ENCODE data around the gene HS6ST2. TPM values are rescaled to one million over a fixed set of nuclear protein-coding genes. Genes with fewer than 3 reads are reported as not detected.

HS6ST2 gene
- total RNA-seq (under 1 TPM in 1 of 5 experiments, not detected in 4; 0.15 TPM), polyA plus RNA-seq (not detected), total RNA-seq (not detected)

DNA sequence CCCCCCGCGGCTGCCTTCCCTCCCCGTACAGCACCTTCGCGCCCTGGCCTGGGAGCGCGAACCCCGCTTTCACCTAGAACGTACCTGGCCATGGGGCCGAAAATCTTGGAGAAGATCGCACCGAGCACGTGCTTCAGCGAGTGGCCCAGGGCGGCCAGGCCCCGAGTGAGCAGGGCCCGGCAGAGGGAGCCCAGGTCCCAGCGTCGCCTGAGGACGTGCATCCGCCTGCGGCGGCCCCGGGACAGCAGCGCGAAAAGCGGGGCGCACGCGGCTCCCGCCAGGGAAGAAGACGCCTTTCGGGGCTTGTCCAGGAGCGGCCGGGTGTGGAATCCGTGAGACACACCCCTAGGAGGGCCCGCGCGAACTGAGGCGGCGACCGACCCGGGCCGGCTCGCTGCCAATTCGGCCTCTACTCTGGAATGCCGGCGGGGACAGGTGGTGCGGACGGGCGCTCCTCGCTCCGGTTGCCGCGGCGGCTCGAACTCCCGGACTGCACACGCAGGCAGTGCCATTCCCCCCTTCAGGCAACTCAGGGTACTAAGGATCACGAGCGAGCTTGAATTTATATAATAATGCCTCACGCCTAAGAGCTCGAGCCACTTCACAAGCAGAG, at the start of gene HS6ST2:
TSS of gene HS6ST2 (minus strand) at position 539 of the 613 bp plus-strand sequence.
- Mint-ChIP-seq H3K27me3 (peaks cover 6 to 43% (median 23%) of the 10 kb centered on the region in 5 donors), H3K9me3 (peaks cover 0 to 1% (median 0%) of the 10 kb centered on the region in 11 donors), H3K4me3 (peak within 1 kb of the TSS; percentile 25 to 80 (median 66)), H3K27ac (no peak within 1 kb of the TSS), H3K4me1 (peaks cover 0 to 10% (median 5%) of the 10 kb centered on the region in 7 donors), H3K36me3 (no peaks in the 10 kb centered on the region)
- H3K27me3 ChIP-seq (ENCODE audit: control insufficient read depth in 2 of 2, insufficient read depth in 2 of 2, low read length in 2 of 2), result no peaks in the 10 kb centered on the region
- no peaks in the 10 kb centered on the region for H3K36me3 ChIP-seq (ENCODE audit: control insufficient read depth in 2 of 3, insufficient read depth in 3 of 3, low read length in 3 of 3)
- no peak within 1 kb of the TSS for H3K4me3 ChIP-seq (ENCODE audit: low read length)
- no peaks in the 10 kb centered on the region for H3K4me1 ChIP-seq (ENCODE audit: control insufficient read depth in 2 of 2, insufficient read depth in 2 of 2, low read length in 2 of 2)
- H3K9me3 ChIP-seq (ENCODE audit: control insufficient read depth in 2 of 3, low read length in 3 of 3), result no peaks in the 10 kb centered on the region
- H3K27ac ChIP-seq (ENCODE audit: low read depth, low read length), result no peak within 1 kb of the TSS
- ChIA-PET CTCF (no interaction called here), POLR2A (no interaction called here)
- ATAC-seq, result no peak
- peak in 1 of 9 donors; percentile 23 for DNase-seq
- intact Hi-C loops (cut with micrococcal nuclease), result loop anchor here in 1 of 2 donors (10.0 kb wide), 1 partner anchor 213 kb away; no protein-coding TSS in a partner anchor

DNA sequence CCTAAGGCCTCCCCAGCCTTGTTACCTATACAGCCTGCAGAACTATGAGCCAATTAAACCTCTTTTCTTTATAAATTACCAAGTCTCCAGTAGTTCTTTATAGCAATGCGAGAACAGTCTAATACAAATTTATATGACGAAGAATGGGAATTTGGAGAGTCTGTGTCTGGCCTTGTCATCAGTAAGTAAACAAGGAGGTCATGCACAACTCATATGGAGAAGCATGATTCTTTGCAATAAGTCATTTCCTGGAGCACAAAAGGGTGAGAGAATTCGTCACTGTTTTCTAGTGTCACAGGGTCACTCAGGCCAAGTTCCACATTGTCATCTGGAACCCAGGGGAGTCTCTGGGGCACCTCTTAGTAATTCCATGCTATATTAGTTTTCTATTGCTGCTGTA, 49.0 kb upstream of the HS6ST2 start:
- CTCF ChIA-PET, result interaction anchor here (0.6 kb wide), 1 partner anchor 223 kb away, joined by 3 read pairs; no protein-coding TSS in a partner anchor
- no peak overlapping the region for H3K27ac Mint-ChIP-seq

DNA sequence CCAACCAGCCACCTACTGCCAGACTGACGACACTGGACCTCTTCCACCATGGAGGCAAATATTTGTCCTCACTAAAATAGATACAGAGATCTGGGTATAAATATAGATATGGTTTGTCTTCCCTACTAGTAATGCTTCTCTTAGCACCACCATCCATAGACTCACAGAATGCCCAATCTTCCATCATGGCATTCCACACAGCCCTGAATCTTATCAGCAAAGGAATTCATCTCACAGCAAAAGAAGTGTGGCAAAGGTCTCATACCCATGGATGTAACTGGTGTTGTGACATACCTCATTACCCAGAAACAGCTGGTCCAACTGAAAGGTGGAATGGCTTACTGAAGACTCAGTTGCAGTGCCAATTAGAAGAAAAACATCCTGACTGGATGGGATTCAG, 47.2 kb upstream of the HS6ST2 start:
- Mint-ChIP-seq H3K4me3 (no peak overlapping the region), H3K36me3 (no peaks in the 10 kb centered on the region), H3K27ac (no peak overlapping the region), H3K4me1 (no peaks in the 10 kb centered on the region), H3K27me3 (peaks cover 0 to 8% (median 0%) of the 10 kb centered on the region in 5 donors), H3K9me3 (peaks cover 0 to 14% (median 0%) of the 10 kb centered on the region in 11 donors)
- no peaks in the 10 kb centered on the region for H3K4me1 ChIP-seq (ENCODE audit: control insufficient read depth in 2 of 2, insufficient read depth in 2 of 2, low read length in 2 of 2)
- no peak overlapping the region for H3K4me3 ChIP-seq (ENCODE audit: low read length)
- POLR2A ChIA-PET, result no interaction called here
- CTCF ChIA-PET, result no interaction called here
- no peak for ATAC-seq
- no peaks in the 10 kb centered on the region for H3K27me3 ChIP-seq (ENCODE audit: control insufficient read depth in 2 of 2, insufficient read depth in 2 of 2, low read length in 2 of 2)
- intact Hi-C loops (cut with micrococcal nuclease), result no loop called here
- no peaks in the 10 kb centered on the region for H3K36me3 ChIP-seq (ENCODE audit: control insufficient read depth in 2 of 3, insufficient read depth in 3 of 3, low read length in 3 of 3)
- no peak for DNase-seq
- no peaks in the 10 kb centered on the region for H3K9me3 ChIP-seq (ENCODE audit: control insufficient read depth in 2 of 3, low read length in 3 of 3)
- H3K27ac ChIP-seq (ENCODE audit: low read depth, low read length), result no peak overlapping the region

More for the DNA sequence above, 49.0 kb upstream of the HS6ST2 start:
- Mint-ChIP-seq H3K9me3 (peaks cover 0 to 14% (median 0%) of the 10 kb centered on the region in 11 donors), H3K36me3 (no peaks in the 10 kb centered on the region), H3K27me3 (peaks cover 0 to 8% (median 0%) of the 10 kb centered on the region in 5 donors), H3K4me3 (no peak overlapping the region), H3K4me1 (no peaks in the 10 kb centered on the region)
- Histone ChIP-seq H3K9me3 (ENCODE audit: control insufficient read depth in 2 of 3, low read length in 3 of 3) (no peaks in the 10 kb centered on the region), H3K27me3 (ENCODE audit: control insufficient read depth in 2 of 2, insufficient read depth in 2 of 2, low read length in 2 of 2) (no peaks in the 10 kb centered on the region), H3K4me1 (ENCODE audit: control insufficient read depth in 2 of 2, insufficient read depth in 2 of 2, low read length in 2 of 2) (no peaks in the 10 kb centered on the region), H3K36me3 (ENCODE audit: control insufficient read depth in 2 of 3, insufficient read depth in 3 of 3, low read length in 3 of 3) (no peaks in the 10 kb centered on the region), H3K4me3 (ENCODE audit: low read length) (no peak overlapping the region), H3K27ac (ENCODE audit: low read depth, low read length) (no peak overlapping the region)
- no peak for DNase-seq
- POLR2A ChIA-PET, result no interaction called here
- ATAC-seq, result no peak
- intact Hi-C loops (cut with micrococcal nuclease), result no loop called here

DNA sequence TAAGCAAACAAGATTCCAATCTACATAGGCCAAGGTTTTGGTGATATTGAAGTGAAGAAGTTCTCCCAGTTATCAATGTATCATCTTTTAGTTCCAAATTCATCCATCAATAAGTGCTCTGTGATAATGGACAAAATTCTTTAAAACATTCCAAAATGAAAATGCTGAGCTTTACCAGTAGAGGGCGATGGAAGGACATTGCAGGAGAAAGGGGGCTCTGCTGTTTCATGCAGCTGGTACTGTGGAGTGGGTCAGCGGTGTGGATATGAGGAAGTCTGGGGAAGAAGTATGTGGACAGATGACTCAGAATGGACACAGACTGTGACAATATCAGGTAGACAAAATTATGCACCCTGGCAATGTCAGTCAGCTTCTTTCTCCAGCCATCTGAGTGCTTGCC, 46.6 kb upstream of the HS6ST2 start:
- no peaks in the 10 kb centered on the region for H3K4me1 Mint-ChIP-seq

DNA sequence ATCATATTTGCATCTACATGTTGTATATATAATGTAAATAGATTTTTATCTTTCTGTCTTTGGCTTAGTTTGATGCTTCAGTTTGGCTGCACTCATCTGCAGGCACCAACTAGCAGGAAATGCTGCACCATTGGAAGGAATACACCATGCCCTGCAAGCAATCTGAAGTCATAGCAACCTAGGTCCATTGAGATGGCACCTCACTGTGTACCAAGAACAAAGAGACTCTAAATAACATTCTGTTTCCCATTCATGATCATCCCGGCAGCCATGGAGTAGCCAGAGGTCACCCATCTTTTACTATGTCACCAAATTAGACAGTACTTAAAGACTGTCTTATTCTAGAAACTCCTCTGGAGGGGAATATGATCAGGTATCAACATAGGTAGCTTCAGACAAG, 40.8 kb upstream of the HS6ST2 start:
- no peaks in the 10 kb centered on the region for H3K36me3 ChIP-seq (ENCODE audit: control insufficient read depth in 2 of 3, insufficient read depth in 3 of 3, low read length in 3 of 3)
- no peak for ATAC-seq
- no peak overlapping the region for H3K4me3 Mint-ChIP-seq

More for the DNA sequence above, 46.6 kb upstream of the HS6ST2 start:
- no peak overlapping the region for H3K27ac ChIP-seq (ENCODE audit: low read depth, low read length)
- ChIA-PET CTCF (interaction anchor here (0.7 kb wide), 1 partner anchor 27 kb away, joined by 3 read pairs; no protein-coding TSS in a partner anchor), POLR2A (no interaction called here)
- DNase-seq (no peak), ATAC-seq (no peak)
- no peak overlapping the region for H3K27ac Mint-ChIP-seq
- H3K9me3 Mint-ChIP-seq, result peaks cover 0 to 14% (median 0%) of the 10 kb centered on the region in 11 donors
- H3K4me3 ChIP-seq (ENCODE audit: low read length), result no peak overlapping the region
- H3K9me3 ChIP-seq (ENCODE audit: control insufficient read depth in 2 of 3, low read length in 3 of 3), result no peaks in the 10 kb centered on the region
- peaks cover 0 to 8% (median 0%) of the 10 kb centered on the region in 5 donors for H3K27me3 Mint-ChIP-seq
- no peaks in the 10 kb centered on the region for H3K27me3 ChIP-seq (ENCODE audit: control insufficient read depth in 2 of 2, insufficient read depth in 2 of 2, low read length in 2 of 2)
- no peaks in the 10 kb centered on the region for H3K36me3 ChIP-seq (ENCODE audit: control insufficient read depth in 2 of 3, insufficient read depth in 3 of 3, low read length in 3 of 3)
- no peak overlapping the region for H3K4me3 Mint-ChIP-seq
- intact Hi-C loops (cut with micrococcal nuclease), result no loop called here
- H3K4me1 ChIP-seq (ENCODE audit: control insufficient read depth in 2 of 2, insufficient read depth in 2 of 2, low read length in 2 of 2), result no peaks in the 10 kb centered on the region
- no peaks in the 10 kb centered on the region for H3K36me3 Mint-ChIP-seq

DNA sequence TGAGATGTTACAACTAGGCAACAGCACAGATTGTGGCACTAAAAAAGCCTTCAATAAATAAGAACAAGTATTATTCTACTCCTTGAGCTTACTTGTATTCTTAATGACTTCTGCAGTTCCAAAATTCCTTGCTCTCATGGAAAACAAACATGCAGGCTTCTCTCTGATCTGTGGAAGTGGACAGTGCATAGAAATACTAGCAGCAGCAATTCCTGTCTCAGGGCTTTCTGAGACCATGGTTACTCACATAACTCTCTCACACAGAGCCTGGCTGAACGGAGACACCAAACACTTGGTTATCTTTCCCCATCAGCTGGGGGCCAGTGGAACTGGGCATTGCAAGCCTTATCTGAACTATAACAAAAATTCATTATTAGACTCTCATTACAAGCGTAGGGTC, 32.4 kb upstream of the HS6ST2 start:
- H3K4me3 ChIP-seq (ENCODE audit: low read length), result no peak overlapping the region
- no peaks in the 10 kb centered on the region for H3K36me3 ChIP-seq (ENCODE audit: control insufficient read depth in 2 of 3, insufficient read depth in 3 of 3, low read length in 3 of 3)
- intact Hi-C loops (cut with micrococcal nuclease), result no loop called here
- no peak for ATAC-seq
- no peak for DNase-seq
- no peaks in the 10 kb centered on the region for H3K27me3 ChIP-seq (ENCODE audit: control insufficient read depth in 2 of 2, insufficient read depth in 2 of 2, low read length in 2 of 2)
- H3K4me1 Mint-ChIP-seq, result no peaks in the 10 kb centered on the region
- no peaks in the 10 kb centered on the region for H3K4me1 ChIP-seq (ENCODE audit: control insufficient read depth in 2 of 2, insufficient read depth in 2 of 2, low read length in 2 of 2)
- ChIA-PET POLR2A (no interaction called here), CTCF (no interaction called here)
- H3K9me3 ChIP-seq (ENCODE audit: control insufficient read depth in 2 of 3, low read length in 3 of 3), result no peaks in the 10 kb centered on the region
- H3K9me3 Mint-ChIP-seq, result no peaks in the 10 kb centered on the region
- H3K4me3 Mint-ChIP-seq, result no peak overlapping the region
- H3K27ac Mint-ChIP-seq, result no peak overlapping the region
- no peaks in the 10 kb centered on the region for H3K36me3 Mint-ChIP-seq
- H3K27me3 Mint-ChIP-seq, result peaks cover 0 to 7% (median 2%) of the 10 kb centered on the region in 5 donors
- no peak overlapping the region for H3K27ac ChIP-seq (ENCODE audit: low read depth, low read length)

More for the DNA sequence above, 40.8 kb upstream of the HS6ST2 start:
- intact Hi-C loops (cut with micrococcal nuclease), result no loop called here
- no peaks in the 10 kb centered on the region for H3K4me1 ChIP-seq (ENCODE audit: control insufficient read depth in 2 of 2, insufficient read depth in 2 of 2, low read length in 2 of 2)
- no peaks in the 10 kb centered on the region for H3K9me3 ChIP-seq (ENCODE audit: control insufficient read depth in 2 of 3, low read length in 3 of 3)
- H3K4me1 Mint-ChIP-seq, result no peaks in the 10 kb centered on the region
- no peak overlapping the region for H3K4me3 ChIP-seq (ENCODE audit: low read length)
- H3K9me3 Mint-ChIP-seq, result peaks cover 0 to 2% (median 0%) of the 10 kb centered on the region in 11 donors
- no peak for DNase-seq
- peaks cover 0 to 6% (median 3%) of the 10 kb centered on the region in 5 donors for H3K27me3 Mint-ChIP-seq
- no peak overlapping the region for H3K27ac ChIP-seq (ENCODE audit: low read depth, low read length)
- no peaks in the 10 kb centered on the region for H3K36me3 Mint-ChIP-seq
- ChIA-PET CTCF (no interaction called here), POLR2A (no interaction called here)
- no peaks in the 10 kb centered on the region for H3K27me3 ChIP-seq (ENCODE audit: control insufficient read depth in 2 of 2, insufficient read depth in 2 of 2, low read length in 2 of 2)
- no peak overlapping the region for H3K27ac Mint-ChIP-seq

DNA sequence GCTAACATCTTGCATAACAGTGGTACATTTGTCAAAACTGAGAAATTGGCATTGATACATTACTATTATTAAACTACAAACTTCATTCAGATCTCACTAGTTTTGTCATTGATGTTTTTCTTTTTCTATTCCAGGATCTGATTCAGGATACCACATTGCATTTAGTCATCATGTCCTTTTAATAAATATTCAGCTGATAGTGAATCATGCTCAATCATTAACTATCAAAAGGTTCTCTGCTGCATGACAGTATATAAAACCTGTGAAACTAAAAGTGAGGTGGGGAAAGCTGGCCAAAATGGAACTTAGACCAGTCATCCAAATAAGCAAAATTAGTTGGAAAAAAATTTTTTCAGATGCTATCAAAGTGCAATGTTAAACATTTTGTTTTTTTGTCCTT, 28.1 kb upstream of the HS6ST2 start:
- DNase-seq (no peak), ATAC-seq (no peak)
- peaks cover 0 to 8% (median 7%) of the 10 kb centered on the region in 5 donors for H3K27me3 Mint-ChIP-seq
- intact Hi-C loops (cut with micrococcal nuclease), result no loop called here
- H3K36me3 Mint-ChIP-seq, result no peaks in the 10 kb centered on the region
- Histone ChIP-seq H3K27ac (ENCODE audit: low read depth, low read length) (no peak overlapping the region), H3K9me3 (ENCODE audit: control insufficient read depth in 2 of 3, low read length in 3 of 3) (no peaks in the 10 kb centered on the region), H3K4me3 (ENCODE audit: low read length) (no peak overlapping the region), H3K4me1 (ENCODE audit: control insufficient read depth in 2 of 2, insufficient read depth in 2 of 2, low read length in 2 of 2) (no peaks in the 10 kb centered on the region), H3K27me3 (ENCODE audit: control insufficient read depth in 2 of 2, insufficient read depth in 2 of 2, low read length in 2 of 2) (no peaks in the 10 kb centered on the region), H3K36me3 (ENCODE audit: control insufficient read depth in 2 of 3, insufficient read depth in 3 of 3, low read length in 3 of 3) (no peaks in the 10 kb centered on the region)
- no peaks in the 10 kb centered on the region for H3K9me3 Mint-ChIP-seq
- no peaks in the 10 kb centered on the region for H3K4me1 Mint-ChIP-seq
- H3K27ac Mint-ChIP-seq, result no peak overlapping the region
- H3K4me3 Mint-ChIP-seq, result no peak overlapping the region
- ChIA-PET CTCF (no interaction called here), POLR2A (no interaction called here)

Measured in naive thymus-derived CD4-positive, alpha-beta T cell (primary cell).